DND-41 (cell line): ENCODE measurements around the gene ZSWIM4.
A peak's percentile ranks its signal among the peaks of the same experiment; 100 is the strongest.

Experiments used
- ATAC-seq: fragments of 200-7000 bp; cut with Tn5 transposase; 3 replicates; pipeline ENCODE4 v1.9.1; 2021; ENCODE audit warnings: low read depth; ENCODE audit not compliant: insufficient read depth
- DNase-seq: peaks from one replicate; pipeline ENCODE4 v3.0.0-alpha.2; 2020
- H2AFZ ChIP-seq: 2 replicates; pipeline ENCODE4 v1.6.0; 2012; ENCODE audit warnings: low read depth, low read length
- H3K27ac ChIP-seq: 2 replicates; pipeline ENCODE4 v1.5.1; 2012; ENCODE audit warnings: low read length, inconsistent platforms
- H3K27me3 ChIP-seq: fragments of 200-600 bp; sonication (generic); 2 replicates; pipeline ENCODE4 v1.6.0; 2012; ENCODE audit warnings: low read length, mild to moderate bottlenecking, inconsistent platforms; ENCODE audit not compliant: insufficient read depth, poor library complexity
- H3K36me3 ChIP-seq: 2 replicates; pipeline ENCODE4 v1.5.1; 2012; ENCODE audit warnings: low read length, inconsistent platforms; ENCODE audit not compliant: insufficient read depth
- H3K4me1 ChIP-seq: 2 replicates; pipeline ENCODE4 v1.5.1; 2012; ENCODE audit warnings: mild to moderate bottlenecking, low read length; ENCODE audit not compliant: insufficient read depth
- H3K4me2 ChIP-seq: 2 replicates; pipeline ENCODE4 v1.6.0; 2012; ENCODE audit warnings: mild to moderate bottlenecking, moderate library complexity, low read length, inconsistent platforms; ENCODE audit not compliant: insufficient read depth
- H3K4me3 ChIP-seq, 2 experiments: fragments of 200-600 bp in 1 of 2; shearing (Covaris generic) in 1 of 2; 2 replicates each; pipeline ENCODE4 v1.5.1; 2012 to 2016; ENCODE audit warnings: inconsistent platforms in 2 of 2, low read length in 2 of 2, mild to moderate bottlenecking in 2 of 2, low read depth in 1 of 2, moderate library complexity in 1 of 2
- H3K79me2 ChIP-seq: 2 replicates; pipeline ENCODE4 v1.6.0; 2012; ENCODE audit warnings: low read length, inconsistent platforms; ENCODE audit not compliant: insufficient read depth
- H3K9ac ChIP-seq: 2 replicates; pipeline ENCODE4 v1.6.0; 2012; ENCODE audit warnings: low read depth, mild to moderate bottlenecking, inconsistent platforms, low read length, moderate library complexity
- H3K9me3 ChIP-seq: 2 replicates; pipeline ENCODE4 v1.5.1; 2012; ENCODE audit warnings: low read length, moderate library complexity, mild to moderate bottlenecking, inconsistent platforms; ENCODE audit not compliant: insufficient read depth, severe bottlenecking
- H4K20me1 ChIP-seq: 2 replicates; pipeline ENCODE4 v1.6.0; 2012; ENCODE audit warnings: low read length; ENCODE audit not compliant: insufficient read depth
- CTCF ChIP-seq: IDR thresholded peaks from 2 replicates; pipeline ENCODE4 v1.5.1; 2012; ENCODE audit warnings: borderline replicate concordance, low read length, moderate library complexity, mild to moderate bottlenecking; ENCODE audit not compliant: poor library complexity, severe bottlenecking; ENCODE audit errors: extremely low read depth
- EZH2 ChIP-seq: IDR thresholded peaks from 3 replicates; pipeline ENCODE4 v1.6.1; 2012; ENCODE audit warnings: borderline replicate concordance, low read depth, mild to moderate bottlenecking, moderate library complexity, low read length, inconsistent platforms; ENCODE audit not compliant: severe bottlenecking

The ZSWIM4 gene

GRCh38 chr19:13876834-13877233 is 81.6 kb downstream of the ZSWIM4 start, which contains the start of gene NANOS3:
Gene NANOS3, plus strand, starts transcription at chr19:13877134. Its CDS starts 115 bp downstream, at chr19:13877249.
- H3K27me3 ChIP-seq: no peaks in the 10 kb centered on the region
- ATAC-seq: no peak
- H3K4me3 ChIP-seq: no peak within 1 kb of the TSS
- peaks cover 7% of the 10 kb centered on the region for H3K36me3 ChIP-seq
- peaks cover 26% of the 10 kb centered on the region for H3K4me1 ChIP-seq
- H3K4me2 ChIP-seq: no peak within 1 kb of the TSS
- no peaks in the 10 kb centered on the region for H3K9me3 ChIP-seq
- H2AFZ ChIP-seq: no peak within 1 kb of the TSS
- H3K9ac ChIP-seq: no peak within 1 kb of the TSS
- TF ChIP-seq CTCF (no peak), EZH2 (no peak)
- no peak within 1 kb of the TSS for H3K27ac ChIP-seq
- DNase-seq: no peak
- H4K20me1 ChIP-seq: peaks cover 15% of the 10 kb centered on the region; the same call in 1 of the 2 replicates
- peaks cover 14% of the 10 kb centered on the region for H3K79me2 ChIP-seq

GRCh38 chr19:13877303-13877702 is 82.1 kb downstream of the ZSWIM4 start:
- peaks cover 13% of the 10 kb centered on the region for H3K79me2 ChIP-seq
- peaks cover 7% of the 10 kb centered on the region for H3K36me3 ChIP-seq
- TF ChIP-seq CTCF: no peak
- no peak for TF ChIP-seq EZH2
- no peak overlapping the region for H2AFZ ChIP-seq
- peaks cover 14% of the 10 kb centered on the region; the same call in 1 of the 2 replicates for H4K20me1 ChIP-seq
- H3K9ac ChIP-seq: no peak overlapping the region
- DNase-seq: no peak
- no peak for ATAC-seq
- H3K27ac ChIP-seq: no peak overlapping the region
- H3K9me3 ChIP-seq: no peaks in the 10 kb centered on the region
- H3K4me1 ChIP-seq: peaks cover 30% of the 10 kb centered on the region
- no peak overlapping the region for H3K4me3 ChIP-seq
- H3K27me3 ChIP-seq: no peaks in the 10 kb centered on the region
- H3K4me2 ChIP-seq: no peak overlapping the region

GRCh38 chr19:13880059-13881043 is 85.1 kb downstream of the ZSWIM4 start:
- peak; percentile 97 for DNase-seq
- peak; percentile 99 for TF ChIP-seq CTCF
- no peak for TF ChIP-seq EZH2
- peak overlapping the region; percentile 99 for H3K27ac ChIP-seq

More at GRCh38 chr19:13880059-13881043, 85.1 kb downstream of the ZSWIM4 start:
- Histone ChIP-seq H3K9me3 (no peaks in the 10 kb centered on the region), H4K20me1 (peaks cover 4% of the 10 kb centered on the region; the same call in 1 of the 2 replicates), H3K9ac (peak overlapping the region; percentile 55), H3K4me3 (peak overlapping the region in 1 of 2 experiments; percentile 50; a peak in 2 of 4 replicates), H3K79me2 (0 out of 2 replicates have a peak, but pooled peaks cover 4% of the 10 kb centered on the region), H3K27me3 (no peaks in the 10 kb centered on the region), H2AFZ (peak overlapping the region; percentile 42), H3K36me3 (peaks cover 4% of the 10 kb centered on the region; the same call in 1 of the 2 replicates), H3K4me2 (peak overlapping the region; percentile 76), H3K4me1 (peaks cover 52% of the 10 kb centered on the region)
- peak; percentile 72 for ATAC-seq
